Endothelial cell of umbilical vein (primary cell): ENCODE results near the gene SCN2B.

Source experiments
- EZH2 ChIP-seq: IDR thresholded peaks from 2 replicates; pipeline ENCODE4 v1.6.1; 2012; ENCODE audit warnings: borderline replicate concordance, low read depth, mild to moderate bottlenecking, moderate library complexity, low read length, inconsistent platforms; ENCODE audit not compliant: severe bottlenecking
- GATA2 ChIP-seq: IDR thresholded peaks from 2 replicates; pipeline ENCODE4 v1.7.0; 2011; ENCODE audit warnings: low read depth, mild to moderate bottlenecking, moderate library complexity, mixed read lengths, low read length; ENCODE audit not compliant: insufficient read length, insufficient read depth
- MYC ChIP-seq: IDR thresholded peaks from one replicate; pipeline ENCODE4 v1.6.1; 2011; ENCODE audit warnings: mild to moderate bottlenecking, low read depth, low read length
- POLR2A ChIP-seq: IDR thresholded peaks from 2 replicates; pipeline ENCODE4 v1.6.1; 2012; ENCODE audit warnings: low read depth, mild to moderate bottlenecking, control low read depth, low read length
- POLR2AphosphoS5 ChIP-seq: IDR thresholded peaks from 2 replicates; pipeline ENCODE4 v1.6.1; 2012; ENCODE audit warnings: low read depth, mild to moderate bottlenecking, control low read depth, low read length, moderate library complexity; ENCODE audit not compliant: insufficient read depth
- TF ChIP-seq, protein P1 (sequence below), 2 donors: IDR thresholded peaks; 1 replicate in 1 of 2; 2 replicates in 1 of 2; pipeline ENCODE4 v1.5.1; 2011; ENCODE audit warnings: low read length in 2 of 2, mild to moderate bottlenecking in 2 of 2, moderate library complexity in 2 of 2, control low read depth in 1 of 2, inconsistent platforms in 1 of 2, low read depth in 1 of 2; ENCODE audit not compliant: insufficient read depth in 1 of 2; ENCODE audit errors: extremely low read depth in 1 of 2
- TF ChIP-seq, protein P2 (sequence below): IDR thresholded peaks from 2 replicates; pipeline ENCODE4 v1.6.1; 2011; ENCODE audit not compliant: insufficient read depth, insufficient read length

GRCh38 chr11:118164885-118165284 is 11.6 kb downstream of the SCN2B start:
- TF ChIP-seq EZH2 (no peak), POLR2A (no peak), GATA2 (no peak), POLR2AphosphoS5 (no peak), MYC (no peak)
- TF ChIP-seq, protein P1, sequence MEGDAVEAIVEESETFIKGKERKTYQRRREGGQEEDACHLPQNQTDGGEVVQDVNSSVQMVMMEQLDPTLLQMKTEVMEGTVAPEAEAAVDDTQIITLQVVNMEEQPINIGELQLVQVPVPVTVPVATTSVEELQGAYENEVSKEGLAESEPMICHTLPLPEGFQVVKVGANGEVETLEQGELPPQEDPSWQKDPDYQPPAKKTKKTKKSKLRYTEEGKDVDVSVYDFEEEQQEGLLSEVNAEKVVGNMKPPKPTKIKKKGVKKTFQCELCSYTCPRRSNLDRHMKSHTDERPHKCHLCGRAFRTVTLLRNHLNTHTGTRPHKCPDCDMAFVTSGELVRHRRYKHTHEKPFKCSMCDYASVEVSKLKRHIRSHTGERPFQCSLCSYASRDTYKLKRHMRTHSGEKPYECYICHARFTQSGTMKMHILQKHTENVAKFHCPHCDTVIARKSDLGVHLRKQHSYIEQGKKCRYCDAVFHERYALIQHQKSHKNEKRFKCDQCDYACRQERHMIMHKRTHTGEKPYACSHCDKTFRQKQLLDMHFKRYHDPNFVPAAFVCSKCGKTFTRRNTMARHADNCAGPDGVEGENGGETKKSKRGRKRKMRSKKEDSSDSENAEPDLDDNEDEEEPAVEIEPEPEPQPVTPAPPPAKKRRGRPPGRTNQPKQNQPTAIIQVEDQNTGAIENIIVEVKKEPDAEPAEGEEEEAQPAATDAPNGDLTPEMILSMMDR (IDR thresholded peaks at IDR 0.05; ENCODE audit: extremely low read depth in 1 of 2, insufficient read depth in 1 of 2, low read depth in 1 of 2, low read length in 2 of 2) = no peak
- TF ChIP-seq, protein P2, sequence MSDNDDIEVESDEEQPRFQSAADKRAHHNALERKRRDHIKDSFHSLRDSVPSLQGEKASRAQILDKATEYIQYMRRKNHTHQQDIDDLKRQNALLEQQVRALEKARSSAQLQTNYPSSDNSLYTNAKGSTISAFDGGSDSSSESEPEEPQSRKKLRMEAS = no peak
